CD14-positive monocyte (primary cell): ENCODE data around the gene FOLR3. TPM values are rescaled to one million over a fixed set of nuclear protein-coding genes. Genes with fewer than 3 reads are reported as not detected.

Experiments used
- DNase-seq, 3 donors: peaks; one replicate each; pipeline ENCODE4 v3.0.0-alpha.2; 2011 to 2022
- H2AFZ ChIP-seq: 2 replicates; pipeline ENCODE4 v1.6.0; 2012; ENCODE audit warnings: mild to moderate bottlenecking, low read depth, low read length, inconsistent platforms; ENCODE audit not compliant: insufficient read depth, poor library complexity, severe bottlenecking
- H3K27ac ChIP-seq, 2 donors: 1 replicate in 1 of 2; 2 replicates in 1 of 2; pipeline ENCODE4 v1.5.1; 2012 to 2013; ENCODE audit warnings: low read length in 2 of 2, control low read depth in 1 of 2, inconsistent platforms in 1 of 2, low read depth in 1 of 2, mild to moderate bottlenecking in 1 of 2
- H3K27me3 ChIP-seq, 2 donors: one replicate each; pipeline versions ENCODE4 v1.6.0 to v1.6.1; 2011 to 2013; ENCODE audit warnings: low read length in 2 of 2; ENCODE audit not compliant: control insufficient read depth in 2 of 2, insufficient read depth in 2 of 2
- H3K36me3 ChIP-seq, 2 donors: replicated peaks in 1 of 2; 1 replicate in 1 of 2; 2 replicates in 1 of 2; pipeline versions ENCODE4 v1.5.1 to v1.6.1; 2012 to 2013; ENCODE audit warnings: low read length in 2 of 2, control low read depth in 1 of 2, inconsistent platforms in 1 of 2, mild to moderate bottlenecking in 1 of 2; ENCODE audit not compliant: insufficient read depth in 2 of 2, control insufficient read depth in 1 of 2
- H3K4me1 ChIP-seq, 2 donors: 1 replicate in 1 of 2; 2 replicates in 1 of 2; pipeline versions ENCODE4 v1.5.1 to v1.6.1; 2012 to 2013; ENCODE audit warnings: low read length in 2 of 2, control low read depth in 1 of 2, inconsistent platforms in 1 of 2, mild to moderate bottlenecking in 1 of 2, moderate library complexity in 1 of 2; ENCODE audit not compliant: insufficient read depth in 2 of 2, control insufficient read depth in 1 of 2
- H3K4me2 ChIP-seq: replicated peaks from 2 replicates; pipeline ENCODE3; 2012; ENCODE audit warnings: low read length, moderate library complexity, mild to moderate bottlenecking; ENCODE audit not compliant: poor library complexity, severe bottlenecking; ENCODE audit errors: extremely low read depth
- H3K4me3 ChIP-seq, 3 experiments: fragments of 200-600 bp in 1 of 3; sonication (generic) in 1 of 3; replicated peaks in 1 of 3; 1 replicate in 2 of 3; 2 replicates in 1 of 3; pipeline ENCODE4 v1.5.1; 2011 to 2013; ENCODE audit warnings: low read length in 3 of 3, mild to moderate bottlenecking in 3 of 3, control low read depth in 2 of 3, low read depth in 2 of 3, inconsistent platforms in 1 of 3, moderate library complexity in 1 of 3
- H3K79me2 ChIP-seq: 2 replicates; pipeline ENCODE4 v1.6.0; 2012; ENCODE audit warnings: mild to moderate bottlenecking, control low read depth, inconsistent platforms, low read length, moderate library complexity; ENCODE audit not compliant: insufficient read depth
- H3K9ac ChIP-seq: 2 replicates; pipeline ENCODE4 v1.6.0; 2017; ENCODE audit warnings: low read length, mild to moderate bottlenecking; ENCODE audit not compliant: insufficient read depth, poor library complexity, severe bottlenecking
- H3K9me3 ChIP-seq, 2 donors: replicated peaks in 1 of 2; 1 replicate in 1 of 2; 2 replicates in 1 of 2; pipeline versions ENCODE4 v1.5.1 to v1.6.1; 2012 to 2013; ENCODE audit warnings: low read length in 2 of 2, control low read depth in 1 of 2; ENCODE audit not compliant: control insufficient read depth in 1 of 2, insufficient read depth in 1 of 2
- H4K20me1 ChIP-seq: 2 replicates; pipeline ENCODE4 v1.6.0; 2012; ENCODE audit warnings: mild to moderate bottlenecking, low read length, control low read depth, moderate library complexity; ENCODE audit not compliant: insufficient read depth
- H3K27ac Mint-ChIP-seq, 7 donors: one replicate each; pipeline ENCODE4 v1.8.0; 2020; ENCODE audit warnings: mild to moderate bottlenecking in 7 of 7, mixed read lengths in 7 of 7, moderate library complexity in 6 of 7, inconsistent platforms in 2 of 7
- H3K27me3 Mint-ChIP-seq, 3 donors: one replicate each; pipeline ENCODE4 v1.8.0; 2021 to 2022; ENCODE audit warnings: low read depth in 3 of 3, mild to moderate bottlenecking in 3 of 3, mixed read lengths in 3 of 3, moderate library complexity in 3 of 3, inconsistent platforms in 1 of 3
- H3K36me3 Mint-ChIP-seq, 2 donors: one replicate each; pipeline ENCODE4 v1.8.0; 2020; ENCODE audit warnings: mixed read lengths in 2 of 2, inconsistent platforms in 1 of 2, mild to moderate bottlenecking in 1 of 2
- H3K4me1 Mint-ChIP-seq: one replicate; pipeline ENCODE4 v1.8.0; 2020; ENCODE audit warnings: mild to moderate bottlenecking, mixed read lengths
- H3K4me3 Mint-ChIP-seq, 2 donors: one replicate each; pipeline ENCODE4 v1.8.0; 2020; ENCODE audit warnings: mild to moderate bottlenecking in 2 of 2, mixed read lengths in 2 of 2, moderate library complexity in 1 of 2
- H3K9me3 Mint-ChIP-seq, 7 donors: one replicate each; pipeline ENCODE4 v1.8.0; 2020 to 2022; ENCODE audit warnings: mixed read lengths in 7 of 7, mild to moderate bottlenecking in 6 of 7, moderate library complexity in 6 of 7, inconsistent platforms in 2 of 7
- WGBS: methylation state at CpG from one replicate; pipeline ENCODE4 v1.1.5; 2013; ENCODE audit warnings: missing lambda C conversion rate; ENCODE audit not compliant: insufficient coverage; 5-methylcytosine and 5-hydroxymethylcytosine counted together
- intact Hi-C, 2 donors: fragments of 100-400 bp; cut with micrococcal nuclease; formaldehyde crosslinking; loops; one replicate each; pipeline versions ENCODE4 v1.15.0 to v1.15.1; 2023
- polyA plus RNA-seq, 3 donors: library from polyadenylated mRNA; depleted of rRNA in 1 of 3; unstranded in 2 of 3; stranded (reverse) in 1 of 3; fragments of 300-500 nt in 2 of 3; fragments of >200 nt in 1 of 3; fragmentation: Illumina TruSeq in 2 of 3; gene quantifications; 1 replicate in 2 of 3; 2 replicates in 1 of 3; pipeline ENCODE4 v1.2.3, GENCODE V29; 2012 to 2021
- TF ChIP-seq, protein P1 (sequence below): fragments of 200-600 bp; IDR thresholded peaks from one replicate; pipeline ENCODE4 v1.8.0; 2022; ENCODE audit warnings: antibody characterized with exemption, mild to moderate bottlenecking

Gene FOLR3
- polyA plus RNA-seq, 3 donors = 22.3 to 330 (median 74.0) TPM

DNA sequence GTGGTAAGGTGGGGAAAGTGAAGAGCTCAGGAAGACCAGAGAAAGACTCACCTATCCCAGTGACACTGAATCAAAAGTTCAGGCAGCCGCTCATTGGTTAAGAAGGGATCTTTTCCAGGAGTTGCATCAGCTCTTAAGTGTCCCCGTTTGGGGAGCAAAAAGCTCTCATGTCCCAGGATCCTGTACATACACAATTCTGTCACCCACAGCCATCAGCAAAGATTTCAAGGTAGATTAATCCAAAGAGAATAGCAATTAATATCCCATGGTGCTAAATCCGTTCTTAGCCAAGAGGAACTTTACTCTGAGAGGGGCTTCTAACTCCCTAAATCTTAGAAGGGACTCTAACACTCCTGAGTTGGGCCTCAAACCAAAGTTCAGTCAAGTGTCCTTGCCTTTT lies 19.3 kb downstream of the FOLR3 start:
- no peaks in the 10 kb centered on the region for H3K36me3 Mint-ChIP-seq
- peaks cover 3 to 12% (median 9%) of the 10 kb centered on the region in 3 donors for H3K27me3 Mint-ChIP-seq
- Histone ChIP-seq H3K9me3 (no peaks in the 10 kb centered on the region), H4K20me1 (no peaks in the 10 kb centered on the region), H3K4me1 (no peaks in the 10 kb centered on the region), H3K27me3 (no peaks in the 10 kb centered on the region), H3K27ac (no peak overlapping the region), H3K36me3 (no peaks in the 10 kb centered on the region), H3K4me2 (no peak overlapping the region), H3K4me3 (no peak overlapping the region), H3K9ac (no peak overlapping the region), H2AFZ (no peak overlapping the region), H3K79me2 (no peaks in the 10 kb centered on the region)
- no peaks in the 10 kb centered on the region for H3K4me1 Mint-ChIP-seq
- H3K4me3 Mint-ChIP-seq = no peak overlapping the region
- H3K27ac Mint-ChIP-seq = no peak overlapping the region
- intact Hi-C loops = no loop called here
- TF ChIP-seq, protein P1, sequence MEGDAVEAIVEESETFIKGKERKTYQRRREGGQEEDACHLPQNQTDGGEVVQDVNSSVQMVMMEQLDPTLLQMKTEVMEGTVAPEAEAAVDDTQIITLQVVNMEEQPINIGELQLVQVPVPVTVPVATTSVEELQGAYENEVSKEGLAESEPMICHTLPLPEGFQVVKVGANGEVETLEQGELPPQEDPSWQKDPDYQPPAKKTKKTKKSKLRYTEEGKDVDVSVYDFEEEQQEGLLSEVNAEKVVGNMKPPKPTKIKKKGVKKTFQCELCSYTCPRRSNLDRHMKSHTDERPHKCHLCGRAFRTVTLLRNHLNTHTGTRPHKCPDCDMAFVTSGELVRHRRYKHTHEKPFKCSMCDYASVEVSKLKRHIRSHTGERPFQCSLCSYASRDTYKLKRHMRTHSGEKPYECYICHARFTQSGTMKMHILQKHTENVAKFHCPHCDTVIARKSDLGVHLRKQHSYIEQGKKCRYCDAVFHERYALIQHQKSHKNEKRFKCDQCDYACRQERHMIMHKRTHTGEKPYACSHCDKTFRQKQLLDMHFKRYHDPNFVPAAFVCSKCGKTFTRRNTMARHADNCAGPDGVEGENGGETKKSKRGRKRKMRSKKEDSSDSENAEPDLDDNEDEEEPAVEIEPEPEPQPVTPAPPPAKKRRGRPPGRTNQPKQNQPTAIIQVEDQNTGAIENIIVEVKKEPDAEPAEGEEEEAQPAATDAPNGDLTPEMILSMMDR = no peak
- H3K9me3 Mint-ChIP-seq = peaks cover 0 to 2% (median 0%) of the 10 kb centered on the region in 7 donors
- WGBS = 80% methylated on average over 1 of the region's 3 CpGs
- DNase-seq = no peak

DNA sequence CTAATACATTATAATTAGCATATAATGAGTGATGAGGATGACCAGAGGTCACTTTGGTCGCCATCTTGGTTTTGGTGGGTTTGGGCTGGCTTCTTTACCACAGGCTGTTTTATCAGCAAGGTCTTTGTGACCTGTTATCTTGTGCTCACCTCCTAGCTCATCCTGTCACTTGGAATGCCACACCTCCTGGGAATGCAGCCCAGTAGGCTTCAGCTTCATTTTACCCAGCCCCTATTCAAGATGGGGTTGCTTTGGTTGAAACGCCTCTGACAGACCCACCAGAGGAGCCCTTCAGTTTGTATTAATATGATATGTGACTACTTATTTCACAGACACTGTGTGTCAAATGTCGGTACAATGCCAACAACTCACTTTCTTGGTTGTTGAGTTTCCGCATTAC lies 20.2 kb downstream of the FOLR3 start:
- DNase-seq = no peak
- no peaks in the 10 kb centered on the region for H3K4me1 Mint-ChIP-seq
- no peaks in the 10 kb centered on the region for H3K79me2 ChIP-seq
- TF ChIP-seq, protein P1 = no peak
- WGBS = no CpG with 5 or more reads among the region's 4 CpGs
- H3K4me3 Mint-ChIP-seq = no peak overlapping the region
- no peaks in the 10 kb centered on the region for H3K36me3 ChIP-seq
- H3K36me3 Mint-ChIP-seq = no peaks in the 10 kb centered on the region
- H3K9ac ChIP-seq = no peak overlapping the region
- H3K4me3 ChIP-seq = no peak overlapping the region
- H3K9me3 Mint-ChIP-seq = peaks cover 0 to 2% (median 0%) of the 10 kb centered on the region in 7 donors
- no peak overlapping the region for H3K4me2 ChIP-seq
- H2AFZ ChIP-seq = no peak overlapping the region
- intact Hi-C loops = no loop called here
- H3K9me3 ChIP-seq = no peaks in the 10 kb centered on the region
- H3K27me3 Mint-ChIP-seq = peaks cover 5 to 12% (median 9%) of the 10 kb centered on the region in 3 donors
- no peak overlapping the region for H3K27ac ChIP-seq
- H3K27me3 ChIP-seq = no peaks in the 10 kb centered on the region
- no peaks in the 10 kb centered on the region for H4K20me1 ChIP-seq
- no peak overlapping the region for H3K27ac Mint-ChIP-seq
- no peaks in the 10 kb centered on the region for H3K4me1 ChIP-seq
